Measurements from ENCODE around the gene DACT1. TPM values are rescaled to one million over a fixed set of nuclear protein-coding genes. Genes with fewer than 3 reads are reported as not detected.

The DACT1 gene
- total RNA-seq, 3 donors from 2014 or later, result 0.49 to 2.1 (median 0.76) TPM

DNA sequence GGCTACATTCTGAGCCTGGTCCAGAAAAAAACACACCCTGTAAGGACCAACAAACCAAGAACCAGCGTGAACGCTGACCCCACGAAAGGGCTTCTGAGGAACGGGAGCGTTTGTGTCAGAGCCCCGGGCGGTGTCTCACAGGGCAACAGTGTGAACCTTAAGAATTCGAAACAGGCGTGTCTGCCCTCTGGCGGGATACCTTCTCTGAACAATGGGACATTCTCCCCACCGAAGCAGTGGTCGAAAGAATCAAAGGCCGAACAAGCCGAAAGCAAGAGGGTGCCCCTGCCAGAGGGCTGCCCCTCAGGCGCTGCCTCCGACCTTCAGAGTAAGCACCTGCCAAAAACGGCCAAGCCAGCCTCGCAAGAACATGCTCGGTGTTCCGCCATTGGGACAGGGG lies 7.9 kb downstream of the DACT1 start:
- ATAC-seq (no peak), DNase-seq (no peak)
- Mint-ChIP-seq H3K4me3 (no peak overlapping the region), H3K9me3 (no peaks in the 10 kb centered on the region), H3K36me3 (ENCODE audit: insufficient read depth) (peaks cover 8% of the 10 kb centered on the region), H3K27me3 (ENCODE audit: low read depth) (peaks cover 5% of the 10 kb centered on the region), H3K4me1 (ENCODE audit: low read depth) (peaks cover 3% of the 10 kb centered on the region)

DNA sequence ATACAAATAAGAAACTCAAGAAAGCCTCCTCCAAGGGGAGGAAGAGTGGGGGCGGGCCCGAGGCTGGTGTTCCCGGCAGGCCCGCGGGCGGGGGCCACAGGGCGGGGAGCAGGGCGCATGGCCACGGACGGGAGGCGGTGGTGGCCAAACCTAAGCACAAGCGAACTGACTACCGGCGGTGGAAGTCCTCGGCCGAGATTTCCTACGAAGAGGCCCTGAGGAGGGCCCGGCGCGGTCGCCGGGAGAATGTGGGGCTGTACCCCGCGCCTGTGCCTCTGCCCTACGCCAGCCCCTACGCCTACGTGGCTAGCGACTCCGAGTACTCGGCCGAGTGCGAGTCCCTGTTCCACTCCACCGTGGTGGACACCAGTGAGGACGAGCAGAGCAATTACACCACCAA lies 8.7 kb downstream of the DACT1 start:
- Mint-ChIP-seq H3K4me1 (ENCODE audit: low read depth) (peaks cover 2% of the 10 kb centered on the region), H3K36me3 (ENCODE audit: insufficient read depth) (peaks cover 8% of the 10 kb centered on the region), H3K9me3 (no peaks in the 10 kb centered on the region), H3K4me3 (no peak overlapping the region), H3K27me3 (ENCODE audit: low read depth) (no peaks in the 10 kb centered on the region)
- ATAC-seq (no peak), DNase-seq (no peak)

DNA sequence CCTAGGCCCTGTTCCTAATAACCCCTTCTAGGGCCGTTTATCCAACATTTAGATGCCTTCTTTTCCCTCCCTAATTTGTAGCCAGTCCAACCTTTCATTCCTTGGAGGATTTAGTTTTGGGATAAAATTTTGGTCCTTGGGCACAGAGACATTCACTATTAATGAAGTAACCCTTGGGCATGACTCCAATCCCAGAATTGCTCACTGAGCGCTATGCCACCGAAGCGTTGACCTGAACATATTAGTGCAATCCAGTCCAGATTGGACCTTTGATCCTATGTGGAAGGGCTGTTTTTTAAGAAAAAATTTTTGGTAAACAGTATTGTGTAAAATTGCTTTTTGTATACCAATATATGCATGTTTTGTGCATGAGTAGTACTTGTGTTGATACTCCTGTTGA lies 10.0 kb downstream of the DACT1 start:
- Mint-ChIP-seq H3K4me3 (no peak overlapping the region), H3K4me1 (ENCODE audit: low read depth) (peaks cover 6% of the 10 kb centered on the region), H3K27me3 (ENCODE audit: low read depth) (no peaks in the 10 kb centered on the region), H3K36me3 (ENCODE audit: insufficient read depth) (peaks cover 8% of the 10 kb centered on the region), H3K9me3 (no peaks in the 10 kb centered on the region)
- DNase-seq (no peak), ATAC-seq (no peak)

DNA sequence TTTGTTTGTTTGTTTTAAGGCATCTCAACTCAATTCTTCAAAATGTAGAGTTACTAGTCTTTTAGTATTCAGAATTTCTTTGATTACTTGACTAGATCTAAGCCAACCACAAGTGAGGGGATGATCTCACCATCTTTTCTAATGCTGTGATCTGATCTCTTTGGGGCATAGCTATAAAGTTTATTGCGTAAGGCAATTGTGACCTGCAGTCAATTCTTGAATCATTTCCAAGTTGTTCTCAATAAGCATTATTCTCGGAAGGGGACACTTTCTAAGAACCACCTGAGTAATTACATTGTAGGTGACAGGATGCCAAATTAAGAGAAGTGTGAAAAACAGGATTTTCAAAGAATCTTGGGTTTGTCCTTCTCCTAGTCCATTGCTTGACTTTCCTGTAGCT lies 13.1 kb downstream of the DACT1 start:
- ATAC-seq (no peak), DNase-seq (no peak)
- peaks cover 5% of the 10 kb centered on the region for H3K36me3 Mint-ChIP-seq (ENCODE audit: insufficient read depth)
- peaks cover 6% of the 10 kb centered on the region for H3K4me1 Mint-ChIP-seq (ENCODE audit: low read depth)
- peaks cover 3% of the 10 kb centered on the region for H3K27me3 Mint-ChIP-seq (ENCODE audit: low read depth)
- H3K4me3 Mint-ChIP-seq, result no peak overlapping the region
- no peaks in the 10 kb centered on the region for H3K9me3 Mint-ChIP-seq

DNA sequence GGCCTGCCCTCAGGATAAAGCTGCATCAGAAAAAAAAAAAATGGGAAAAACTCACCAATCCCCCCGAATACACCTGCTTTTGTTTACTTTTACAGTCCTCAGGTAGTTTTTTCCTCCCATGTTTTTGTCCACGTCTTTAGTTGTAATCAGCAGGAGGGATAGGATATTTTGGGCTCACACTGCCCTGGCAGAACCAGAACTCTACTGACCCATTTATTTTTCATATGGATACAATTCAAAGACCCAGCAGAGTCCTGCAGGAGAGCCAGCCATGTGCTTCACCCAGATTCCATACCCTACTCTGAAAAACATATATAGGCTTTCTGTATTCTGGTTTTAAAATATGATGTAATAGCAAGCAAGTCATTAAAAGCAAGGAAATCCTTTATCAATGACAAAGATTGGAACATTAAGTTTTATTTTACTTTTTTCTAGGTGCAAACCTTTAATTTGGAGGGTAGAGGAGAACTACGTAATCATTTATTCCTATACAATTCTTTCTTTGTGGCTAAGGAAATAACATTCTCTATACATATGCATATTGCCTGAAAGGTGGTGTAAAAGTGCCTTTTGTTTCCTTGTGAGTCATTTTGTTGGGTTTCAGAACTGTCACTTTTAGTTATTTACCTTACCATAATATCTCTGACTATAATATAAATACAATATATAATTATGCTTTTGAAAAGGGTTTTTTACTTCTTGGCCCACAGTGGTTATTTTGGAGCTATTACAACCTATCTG lies 19.1 kb downstream of the DACT1 start:
- Mint-ChIP-seq H3K36me3 (ENCODE audit: insufficient read depth) (no peaks in the 10 kb centered on the region), H3K4me3 (no peak overlapping the region), H3K9me3 (no peaks in the 10 kb centered on the region), H3K4me1 (ENCODE audit: low read depth) (peaks cover 2% of the 10 kb centered on the region), H3K27me3 (ENCODE audit: low read depth) (peaks cover 3% of the 10 kb centered on the region)
- DNase-seq, result no peak
- no peak for ATAC-seq

DNA sequence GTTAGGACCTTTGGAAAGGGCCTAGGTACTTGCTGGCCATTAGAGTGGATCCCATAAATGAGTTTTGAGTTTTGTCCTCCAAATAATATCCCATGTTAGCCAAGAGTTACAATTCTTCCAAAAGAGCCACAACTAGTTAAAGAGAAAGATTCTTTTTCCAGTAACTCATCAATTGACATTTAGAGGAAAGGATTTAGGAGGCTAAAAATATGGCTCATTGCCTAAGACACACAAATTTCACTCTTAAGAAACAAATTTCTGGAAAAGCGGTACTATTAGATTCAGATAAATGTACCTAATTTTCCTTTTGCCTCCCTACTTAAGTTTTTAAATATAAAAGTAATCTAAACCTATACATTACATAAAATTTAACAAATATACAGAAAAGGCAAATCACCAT lies 21.3 kb downstream of the DACT1 start:
- peaks cover 1% of the 10 kb centered on the region for H3K27me3 Mint-ChIP-seq (ENCODE audit: low read depth)
- ATAC-seq (no peak), DNase-seq (no peak)
- peaks cover 11% of the 10 kb centered on the region for H3K4me1 Mint-ChIP-seq (ENCODE audit: low read depth)
- H3K4me3 Mint-ChIP-seq, result no peak overlapping the region
- no peaks in the 10 kb centered on the region for H3K36me3 Mint-ChIP-seq (ENCODE audit: insufficient read depth)
- H3K9me3 Mint-ChIP-seq, result no peaks in the 10 kb centered on the region

DNA sequence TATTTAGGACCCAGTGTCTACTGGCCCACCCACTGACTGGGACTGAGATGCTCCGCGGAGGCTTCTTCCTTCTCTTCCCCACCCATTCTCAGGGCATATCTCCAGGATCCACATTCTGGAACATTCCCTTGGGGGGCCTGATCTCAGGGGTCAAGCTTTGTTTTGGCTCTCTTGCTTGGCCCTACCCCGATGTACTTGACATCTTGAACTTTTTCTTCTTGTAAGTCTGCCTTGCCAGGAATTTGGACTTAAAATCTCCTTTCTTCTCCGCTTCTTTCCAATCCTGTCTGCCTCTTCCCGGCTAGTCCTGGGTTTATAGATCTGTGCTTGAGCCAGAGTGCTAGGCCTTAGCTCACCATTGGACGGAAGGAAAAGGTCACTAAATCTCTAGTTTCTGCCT lies 22.1 kb downstream of the DACT1 start:
- peaks cover 11% of the 10 kb centered on the region for H3K4me1 Mint-ChIP-seq (ENCODE audit: low read depth)
- DNase-seq, result no peak
- no peaks in the 10 kb centered on the region for H3K36me3 Mint-ChIP-seq (ENCODE audit: insufficient read depth)
- ATAC-seq, result no peak
- no peaks in the 10 kb centered on the region for H3K27me3 Mint-ChIP-seq (ENCODE audit: low read depth)
- H3K9me3 Mint-ChIP-seq, result no peaks in the 10 kb centered on the region
- H3K4me3 Mint-ChIP-seq, result no peak overlapping the region

DNA sequence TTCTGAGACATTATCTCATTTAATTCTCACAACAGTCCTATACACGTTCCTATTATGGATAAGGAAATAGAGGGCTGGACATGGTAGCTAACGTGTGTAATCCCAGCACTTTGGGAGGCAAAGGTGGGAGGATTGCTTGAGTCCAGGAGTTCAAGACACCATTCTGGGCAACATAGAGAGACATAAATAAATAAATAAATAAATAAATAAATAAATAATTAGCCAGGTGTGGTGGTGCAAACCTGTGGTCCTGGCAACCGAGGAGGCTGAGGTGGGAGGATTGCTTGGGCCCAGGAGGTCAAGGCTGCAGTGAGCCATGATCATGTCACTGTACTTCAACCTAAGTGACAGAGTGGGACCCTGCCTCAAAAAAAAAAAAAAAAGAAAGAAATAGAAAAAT lies 22.6 kb downstream of the DACT1 start:
- H3K9me3 Mint-ChIP-seq, result no peaks in the 10 kb centered on the region
- DNase-seq, result no peak
- ATAC-seq, result no peak
- no peaks in the 10 kb centered on the region for H3K36me3 Mint-ChIP-seq (ENCODE audit: insufficient read depth)
- H3K4me1 Mint-ChIP-seq (ENCODE audit: low read depth), result peaks cover 11% of the 10 kb centered on the region
- H3K4me3 Mint-ChIP-seq, result no peak overlapping the region
- H3K27me3 Mint-ChIP-seq (ENCODE audit: low read depth), result no peaks in the 10 kb centered on the region

DNA sequence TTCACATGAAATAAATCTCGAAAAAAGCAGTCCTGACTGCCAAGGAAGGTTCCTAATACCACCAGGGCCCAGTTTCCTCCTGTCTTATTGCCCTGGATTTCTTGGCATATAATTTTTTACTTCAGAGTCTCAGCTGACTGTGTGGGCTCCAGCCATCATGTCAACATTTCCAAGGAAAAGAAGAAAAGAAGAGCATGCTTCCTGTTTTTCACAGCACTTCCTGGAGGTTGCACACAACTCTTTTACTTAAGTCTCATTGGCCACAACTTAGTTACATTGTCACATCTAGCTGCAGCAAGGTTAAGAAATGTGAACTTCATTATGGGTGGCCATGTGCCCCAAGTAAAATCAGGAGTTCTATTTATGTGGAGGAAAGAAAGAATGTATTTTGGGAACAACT lies 24.3 kb downstream of the DACT1 start:
- H3K27me3 Mint-ChIP-seq (ENCODE audit: low read depth), result no peaks in the 10 kb centered on the region
- H3K4me1 Mint-ChIP-seq (ENCODE audit: low read depth), result peaks cover 11% of the 10 kb centered on the region
- H3K9me3 Mint-ChIP-seq, result no peaks in the 10 kb centered on the region
- DNase-seq (no peak), ATAC-seq (no peak)
- no peaks in the 10 kb centered on the region for H3K36me3 Mint-ChIP-seq (ENCODE audit: insufficient read depth)
- no peak overlapping the region for H3K4me3 Mint-ChIP-seq

DNA sequence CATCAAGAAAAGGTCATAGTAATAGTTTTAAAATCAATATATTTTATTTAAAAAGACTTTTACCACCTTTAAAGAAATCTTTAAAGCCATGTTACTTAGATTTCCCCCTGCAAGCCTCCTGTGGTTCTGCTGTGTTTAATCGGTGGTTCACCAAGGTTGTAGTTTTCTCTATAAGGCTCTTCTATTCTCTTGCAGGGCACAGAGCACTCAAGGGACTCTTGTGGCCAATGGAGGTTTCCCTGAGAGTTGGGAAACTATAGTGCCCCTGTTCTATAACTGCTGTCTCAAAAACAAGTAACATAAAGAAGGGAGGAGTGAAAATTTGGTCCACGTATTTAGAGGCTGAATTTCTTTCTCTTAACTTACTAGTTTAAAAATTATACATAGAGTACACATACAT lies 25.0 kb downstream of the DACT1 start:
- H3K9me3 Mint-ChIP-seq, result no peaks in the 10 kb centered on the region
- DNase-seq (no peak), ATAC-seq (no peak)
- H3K4me3 Mint-ChIP-seq, result no peak overlapping the region
- H3K36me3 Mint-ChIP-seq (ENCODE audit: insufficient read depth), result no peaks in the 10 kb centered on the region
- no peaks in the 10 kb centered on the region for H3K27me3 Mint-ChIP-seq (ENCODE audit: low read depth)
- H3K4me1 Mint-ChIP-seq (ENCODE audit: low read depth), result peaks cover 11% of the 10 kb centered on the region

DNA sequence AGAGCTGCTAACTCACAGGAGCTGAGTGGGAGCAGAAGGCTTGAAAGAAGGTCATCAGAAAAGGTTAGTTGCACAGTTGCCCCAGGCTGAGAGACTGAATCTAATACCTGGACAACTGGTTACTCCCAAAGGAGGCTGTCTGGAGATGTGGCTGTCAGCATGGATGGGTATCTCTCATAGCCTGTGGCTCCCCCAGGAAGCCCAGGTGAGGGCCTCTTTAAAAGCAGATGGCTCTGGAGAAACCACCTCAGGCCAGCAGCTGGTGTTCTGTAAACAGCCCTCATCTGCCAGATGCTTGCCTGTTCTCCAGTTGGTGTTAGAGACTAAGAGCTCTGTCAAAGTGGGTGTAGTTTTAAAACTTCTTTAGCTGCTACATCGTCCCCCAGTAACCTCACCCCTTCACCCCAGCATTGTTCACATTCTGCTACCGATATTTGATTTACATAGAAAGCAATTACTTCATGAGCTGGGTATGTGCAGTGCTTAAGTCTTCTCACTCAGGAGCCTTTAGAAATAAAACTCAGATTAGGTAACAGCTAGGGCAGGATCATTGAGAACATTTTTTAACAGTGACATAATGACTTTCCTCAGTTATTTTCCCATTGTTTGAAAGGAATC lies 25.8 kb downstream of the DACT1 start:
- DNase-seq (no peak), ATAC-seq (no peak)
- H3K4me1 Mint-ChIP-seq (ENCODE audit: low read depth), result peaks cover 11% of the 10 kb centered on the region
- no peaks in the 10 kb centered on the region for H3K27me3 Mint-ChIP-seq (ENCODE audit: low read depth)
- H3K4me3 Mint-ChIP-seq, result no peak overlapping the region
- H3K9me3 Mint-ChIP-seq, result no peaks in the 10 kb centered on the region
- H3K36me3 Mint-ChIP-seq (ENCODE audit: insufficient read depth), result no peaks in the 10 kb centered on the region

DNA sequence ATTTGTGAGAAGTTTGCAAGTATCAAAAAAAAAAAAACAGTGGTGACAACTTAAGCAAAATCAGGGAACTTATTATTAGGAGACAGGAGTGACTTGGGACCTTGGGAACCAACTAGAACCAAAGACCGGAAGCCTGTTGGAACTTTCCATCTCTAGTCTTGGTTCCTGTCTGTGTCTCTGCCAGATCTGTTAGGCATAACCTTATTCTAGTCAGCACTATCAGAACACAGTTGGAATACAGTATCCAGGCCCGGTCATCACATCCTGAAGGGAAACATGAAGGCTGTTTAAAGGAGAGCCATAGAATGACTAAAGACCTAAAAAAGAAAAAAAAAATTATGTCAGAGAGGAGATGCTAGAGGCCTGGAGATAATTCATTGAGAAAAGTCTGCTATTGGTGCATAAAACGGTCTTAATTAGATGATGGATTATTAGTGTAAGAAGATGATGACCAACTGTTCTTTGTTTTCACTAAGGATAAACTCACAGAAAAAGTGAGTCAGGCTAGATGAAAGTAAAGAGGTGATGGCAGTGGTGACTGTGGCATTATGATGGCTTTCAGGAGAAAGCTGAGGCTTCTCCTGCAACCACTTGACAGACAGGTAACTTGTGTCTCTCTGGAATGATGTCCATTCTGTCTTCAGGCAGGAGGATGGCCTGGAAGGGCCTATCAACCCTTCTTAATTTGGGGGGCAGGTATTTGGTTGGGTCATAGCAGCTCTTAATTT lies 28.2 kb downstream of the DACT1 start:
- no peak for ATAC-seq
- Mint-ChIP-seq H3K27me3 (ENCODE audit: low read depth) (no peaks in the 10 kb centered on the region), H3K4me3 (no peak overlapping the region), H3K9me3 (no peaks in the 10 kb centered on the region), H3K4me1 (ENCODE audit: low read depth) (peaks cover 11% of the 10 kb centered on the region), H3K36me3 (ENCODE audit: insufficient read depth) (no peaks in the 10 kb centered on the region)
- no peak for DNase-seq

DNA sequence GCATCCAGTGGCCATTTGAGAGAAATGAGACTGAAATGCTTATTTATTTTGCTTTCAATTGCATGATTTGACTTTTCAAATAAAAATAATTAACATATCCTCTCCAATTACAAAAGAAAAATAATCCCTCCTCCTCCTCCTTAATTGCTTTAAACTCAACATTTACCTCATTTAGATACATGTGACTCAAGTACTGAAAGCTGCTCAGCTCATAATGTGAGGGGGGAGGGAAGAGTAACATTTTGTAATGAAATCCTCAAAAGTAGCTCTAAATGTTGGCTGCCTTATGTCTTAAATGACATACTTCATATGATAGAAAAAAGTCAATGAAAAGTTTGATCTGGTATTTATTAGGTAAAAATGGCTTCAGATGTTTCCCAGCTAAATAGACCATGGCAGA lies 29.0 kb downstream of the DACT1 start:
- DNase-seq, result no peak
- Mint-ChIP-seq H3K27me3 (ENCODE audit: low read depth) (no peaks in the 10 kb centered on the region), H3K4me1 (ENCODE audit: low read depth) (peaks cover 11% of the 10 kb centered on the region), H3K4me3 (no peak overlapping the region), H3K36me3 (ENCODE audit: insufficient read depth) (no peaks in the 10 kb centered on the region), H3K9me3 (no peaks in the 10 kb centered on the region)
- ATAC-seq, result no peak

DNA sequence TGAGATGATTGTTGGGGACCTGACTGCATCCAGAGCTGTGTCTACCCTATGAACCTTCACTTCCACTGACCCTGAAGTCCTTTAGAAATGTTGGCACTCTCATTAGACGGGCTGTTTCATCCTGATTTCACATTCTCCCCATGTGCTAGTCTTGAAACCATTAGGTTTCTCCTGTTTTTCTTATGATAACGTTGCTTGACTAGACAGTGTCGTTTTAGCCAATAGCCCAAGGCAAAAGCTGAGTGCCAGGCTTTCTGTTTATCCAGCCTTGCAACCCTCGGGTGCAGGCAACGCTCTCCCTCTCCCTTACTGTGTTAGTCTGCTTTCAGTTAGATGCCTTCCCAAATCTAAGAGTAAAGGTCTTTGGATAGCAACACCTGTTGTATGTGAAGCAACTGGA lies 30.1 kb downstream of the DACT1 start:
- no peaks in the 10 kb centered on the region for H3K36me3 Mint-ChIP-seq (ENCODE audit: insufficient read depth)
- ATAC-seq (no peak), DNase-seq (no peak)
- H3K27me3 Mint-ChIP-seq (ENCODE audit: low read depth), result no peaks in the 10 kb centered on the region
- H3K4me1 Mint-ChIP-seq (ENCODE audit: low read depth), result peaks cover 2% of the 10 kb centered on the region
- H3K4me3 Mint-ChIP-seq, result no peak overlapping the region
- no peaks in the 10 kb centered on the region for H3K9me3 Mint-ChIP-seq
